ENCODE measurements around the gene TMEM126A.

TMEM126A gene

GRCh38 chr11:85698195-85698594, 50.4 kb downstream of the TMEM126A start:
- no peak for DNase-seq

DNA sequence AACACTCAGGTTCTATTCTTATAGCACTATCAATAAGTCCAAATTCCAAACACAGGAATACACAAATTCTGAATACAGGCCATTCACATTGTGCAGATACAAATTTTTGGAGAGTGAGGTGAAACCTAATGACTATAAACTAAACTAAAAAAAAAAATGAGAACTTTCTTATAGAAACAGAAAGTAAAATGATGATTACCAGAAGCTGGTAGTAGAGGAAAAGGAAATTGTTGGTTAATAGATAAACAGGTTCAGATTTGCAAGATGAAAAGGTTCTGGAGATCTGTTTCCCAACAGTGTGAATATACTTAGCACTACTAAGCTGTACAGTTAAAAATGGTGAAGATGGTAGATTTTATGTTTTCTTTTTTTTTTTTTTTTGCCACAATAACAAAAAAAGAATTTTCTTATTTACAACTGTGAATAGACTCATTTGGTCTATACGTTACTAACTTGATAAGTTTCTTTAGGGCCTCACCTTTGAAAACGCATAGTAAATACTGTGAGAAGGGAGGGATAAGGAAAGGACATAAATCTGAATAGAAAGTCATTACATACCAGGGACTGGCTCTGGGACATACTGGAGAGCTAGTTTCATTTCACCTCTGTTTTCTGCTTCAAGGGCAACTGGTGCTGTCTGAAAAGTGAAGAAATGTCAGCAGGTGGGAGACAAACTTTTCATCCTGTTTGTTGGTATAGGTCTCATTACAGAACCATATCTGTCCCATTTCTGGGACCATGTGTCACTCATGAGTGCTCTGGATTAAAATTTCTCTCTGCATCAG, 52.4 kb downstream of the TMEM126A start:
- no peak for DNase-seq

GRCh38 chr11:85704967-85705366, 57.2 kb downstream of the TMEM126A start:
- DNase-seq, result no peak

DNA sequence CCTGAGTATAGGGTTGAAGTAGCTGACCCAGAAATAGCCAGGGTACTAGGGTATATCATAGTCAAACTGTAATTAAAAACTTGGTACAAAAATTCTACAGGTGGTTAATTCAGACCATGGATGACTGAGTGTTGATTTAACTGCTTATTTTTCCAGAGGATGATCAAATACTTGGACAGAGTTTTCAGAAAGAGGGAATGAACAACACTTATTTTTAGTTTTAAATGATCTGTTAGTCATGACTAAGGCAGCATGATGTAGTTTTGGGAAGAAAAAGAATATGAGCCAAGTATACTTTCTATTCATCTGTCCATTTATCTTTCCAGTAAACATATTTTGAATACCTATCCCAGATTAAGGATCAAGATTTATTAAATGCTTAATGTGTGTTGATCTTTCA, 58.0 kb downstream of the TMEM126A start:
- DNase-seq, result no peak

Measured in SIG-M5 (cell line).